Esophagus muscularis mucosa (tissue), 4 donors: ENCODE data around the gene FAM222B. TPM values are rescaled to one million over a fixed set of nuclear protein-coding genes. Genes with fewer than 3 reads are reported as not detected.

Source experiments
- DNase-seq: peaks from one replicate; pipeline ENCODE4 v3.0.0-alpha.2; 2017; ENCODE audit errors: extremely low spot score
- H3K27ac ChIP-seq, 4 donors: fragments of 200-600 bp; sonication (generic); replicated peaks in 1 of 4; 1 replicate in 3 of 4; 2 replicates in 1 of 4; pipeline ENCODE4 v1.5.1; 2016 to 2019; ENCODE audit warnings: mild to moderate bottlenecking in 1 of 4
- H3K27me3 ChIP-seq, 4 donors: fragments of 200-600 bp; sonication (generic); one replicate each; pipeline versions ENCODE4 v1.5.1 to v1.6.0; 2016 to 2019
- H3K36me3 ChIP-seq, 4 donors: fragments of 200-600 bp; sonication (generic); one replicate each; pipeline ENCODE4 v1.5.1; 2016 to 2019
- H3K4me1 ChIP-seq, 4 donors: fragments of 200-600 bp; sonication (generic); one replicate each; pipeline ENCODE4 v1.5.1; 2016 to 2019
- H3K4me3 ChIP-seq, 4 donors: fragments of 200-600 bp; sonication (generic); 1 replicate in 2 of 4; 2 replicates in 2 of 4; pipeline ENCODE4 v1.5.1; 2016 to 2019; ENCODE audit warnings: mild to moderate bottlenecking in 4 of 4, moderate library complexity in 1 of 4
- H3K9me3 ChIP-seq, 4 donors: fragments of 200-600 bp; sonication (generic); 1 replicate in 3 of 4; 2 replicates in 1 of 4; pipeline ENCODE4 v1.5.1; 2016 to 2019
- CTCF ChIP-seq, 3 experiments: fragments of 200-600 bp in 2 of 3; fragments of 450-650 bp in 1 of 3; sonication (generic) in 2 of 3; IDR thresholded peaks; one replicate each; pipeline ENCODE4 v1.5.1; 2017 to 2019; ENCODE audit warnings: antibody characterized with exemption in 3 of 3, mild to moderate bottlenecking in 2 of 3, moderate library complexity in 1 of 3
- EP300 ChIP-seq: sonication (generic); formaldehyde crosslinking; IDR thresholded peaks from one replicate; pipeline ENCODE4 v1.6.1; 2017; ENCODE audit warnings: antibody characterized with exemption
- POLR2A ChIP-seq: fragments of 450-650 bp; IDR thresholded peaks from one replicate; pipeline ENCODE4 v1.6.1; 2017; ENCODE audit warnings: antibody characterized with exemption, moderate library complexity, mild to moderate bottlenecking, low read depth
- POLR2AphosphoS5 ChIP-seq, 2 donors: sonication (generic); formaldehyde crosslinking; IDR thresholded peaks; one replicate each; pipeline ENCODE4 v1.6.1; 2017; ENCODE audit warnings: antibody characterized with exemption in 2 of 2
- WGBS: methylation state at CpG from one replicate; pipeline ENCODE4 v1.1.5; 2018; 5-methylcytosine and 5-hydroxymethylcytosine counted together
- intact Hi-C: fragments of 100-400 bp; cut with DNase I; formaldehyde crosslinking; loops from one replicate; pipeline ENCODE4 v1.15.1; 2023
- total RNA-seq, 4 donors: library from RNA; depleted of rRNA; stranded (reverse); fragments of >200 nt; gene quantifications; one replicate each; pipeline versions ENCODE4 v1.1.0 to v1.2.1, GENCODE V29; 2016

Gene FAM222B
- 10 to 100 TPM; 15.9 to 48.1 (median 30.3) TPM for total RNA-seq

GRCh38 chr17:28842282-28843012 lies at the start of gene FAM222B:
FAM222B (minus strand) TSS chr17:28842790; CDS start chr17:28766667, 76,123 bp downstream.
- Histone ChIP-seq H3K27me3 (no peaks in the 10 kb centered on the region), H3K27ac (peak within 1 kb of the TSS; percentile 75 to 88 (median 83)), H3K4me3 (peak within 1 kb of the TSS; percentile 75 to 97 (median 83)), H3K36me3 (peaks cover 0 to 4% (median 0%) of the 10 kb centered on the region in 4 donors), H3K9me3 (no peaks in the 10 kb centered on the region), H3K4me1 (peaks cover 8 to 34% (median 25%) of the 10 kb centered on the region in 4 donors)
- peak; percentile 69 for TF ChIP-seq POLR2A
- TF ChIP-seq POLR2AphosphoS5 (IDR thresholded peaks at IDR 0.05), result peak; percentile 79 to 92
- TF ChIP-seq CTCF (IDR thresholded peaks at IDR 0.05), result peak in 1 of 3 experiments; percentile 39
- TF ChIP-seq EP300, result no peak
- intact Hi-C loops, result loop anchor here (5.0 kb wide), 2 partner anchors 35 to 80 kb away; no protein-coding TSS in a partner anchor
- no peak for DNase-seq
- under 1% methylated on average over 40 of the region's 44 CpGs for WGBS

- Histone ChIP-seq H3K4me1 (peaks cover 41 to 69% (median 63%) of the 10 kb centered on the region in 4 donors), H3K4me3 (no peak overlapping the region), H3K27ac (peak overlapping the region in 1 of 4 donors; percentile 16), H3K9me3 (no peaks in the 10 kb centered on the region), H3K27me3 (no peaks in the 10 kb centered on the region), H3K36me3 (peaks cover 0 to 32% (median 11%) of the 10 kb centered on the region in 4 donors)
- intact Hi-C loops, result loop anchor here (10.0 kb wide), 1 partner anchor 53 kb away; no protein-coding TSS in a partner anchor
- TF ChIP-seq POLR2AphosphoS5 (IDR thresholded peaks at IDR 0.05) (no peak), POLR2A (no peak), CTCF (IDR thresholded peaks at IDR 0.05) (no peak), EP300 (no peak)
- DNase-seq, result no peak
- 98% methylated on average over 4 of the region's 4 CpGs for WGBS
Observed at GRCh38 chr17:28892024-28892423, 49.4 kb upstream of the FAM222B start.

GRCh38 chr17:28891201-28891600 lies 48.6 kb upstream of the FAM222B start:
- Histone ChIP-seq H3K4me1 (peaks cover 37 to 61% (median 56%) of the 10 kb centered on the region in 4 donors), H3K27ac (peak overlapping the region in 1 of 4 donors; percentile 25), H3K4me3 (no peak overlapping the region), H3K36me3 (peaks cover 0 to 41% (median 18%) of the 10 kb centered on the region in 4 donors), H3K27me3 (no peaks in the 10 kb centered on the region), H3K9me3 (no peaks in the 10 kb centered on the region)
- no peak for DNase-seq
- 82% methylated on average over 1 of the region's 1 CpG for WGBS
- intact Hi-C loops, result loop anchor here (10.0 kb wide), 1 partner anchor 54 kb away; no protein-coding TSS in a partner anchor
- no peak for TF ChIP-seq EP300
- TF ChIP-seq POLR2AphosphoS5 (IDR thresholded peaks at IDR 0.05), result no peak
- no peak for TF ChIP-seq POLR2A
- TF ChIP-seq CTCF (IDR thresholded peaks at IDR 0.05), result no peak

- 74% methylated on average over 5 of the region's 5 CpGs for WGBS
- peak overlapping the region in 3 of 4 donors; percentile 5 to 34 (median 26) for H3K27ac ChIP-seq
- intact Hi-C loops, result loop anchor here (10.0 kb wide), 1 partner anchor 55 kb away; no protein-coding TSS in a partner anchor
Observed at GRCh38 chr17:28889996-28890395, 47.4 kb upstream of the FAM222B start.

More at GRCh38 chr17:28889996-28890395, 47.4 kb upstream of the FAM222B start:
- TF ChIP-seq POLR2A (no peak), CTCF (IDR thresholded peaks at IDR 0.05) (no peak), POLR2AphosphoS5 (IDR thresholded peaks at IDR 0.05) (no peak), EP300 (no peak)
- no peak overlapping the region for H3K4me3 ChIP-seq
- H3K27me3 ChIP-seq, result no peaks in the 10 kb centered on the region
- H3K9me3 ChIP-seq, result no peaks in the 10 kb centered on the region
- H3K36me3 ChIP-seq, result peaks cover 6 to 53% (median 30%) of the 10 kb centered on the region in 4 donors
- DNase-seq, result no peak
- peaks cover 31 to 50% (median 48%) of the 10 kb centered on the region in 4 donors for H3K4me1 ChIP-seq
